GM12801 (cell line): ENCODE results near the gene VNN1.

Experiments used
- TF ChIP-seq, protein P1 (sequence below): IDR thresholded peaks from one replicate; pipeline ENCODE4 v1.5.1; 2011; ENCODE audit warnings: control low read depth; ENCODE audit not compliant: insufficient read length; ENCODE audit errors: extremely low read depth

Gene VNN1

DNA sequence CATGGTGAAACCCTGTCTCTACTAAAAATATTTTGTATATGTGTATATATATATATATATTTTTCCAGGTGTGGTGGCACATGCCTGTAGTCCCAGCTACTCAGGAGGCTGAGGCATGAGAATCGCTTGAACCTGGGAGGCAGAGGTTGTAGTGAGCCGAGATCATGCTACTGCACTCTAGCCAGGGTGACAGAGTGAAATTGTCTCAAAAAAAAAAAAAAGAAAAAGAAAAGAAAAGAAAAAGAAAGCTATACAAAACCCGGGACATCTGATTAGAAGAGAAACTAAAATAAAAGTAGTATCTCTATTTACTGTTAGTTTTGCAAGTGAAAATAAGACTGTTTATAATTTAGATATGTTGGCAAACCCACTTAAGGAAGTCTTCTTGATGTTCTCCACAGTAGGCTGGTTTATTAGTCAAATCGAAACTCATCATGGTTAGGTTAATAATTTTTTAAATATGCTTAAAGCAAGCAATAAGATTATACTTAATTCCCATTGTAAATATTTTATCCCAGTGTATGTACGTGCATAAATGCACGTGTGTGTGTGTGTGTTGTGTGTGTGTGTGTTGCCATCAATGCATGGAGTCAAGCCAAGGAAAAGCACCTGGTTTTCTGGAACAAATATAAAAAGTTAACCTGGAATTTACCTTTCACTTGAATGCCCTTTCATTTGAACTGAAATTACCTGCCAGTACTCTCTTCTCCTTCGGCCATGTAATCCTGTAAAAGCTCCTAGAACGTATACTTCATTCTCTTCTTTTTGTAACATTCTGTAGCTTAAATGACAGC lies 36.8 kb upstream of the VNN1 start:
- TF ChIP-seq, protein P1, sequence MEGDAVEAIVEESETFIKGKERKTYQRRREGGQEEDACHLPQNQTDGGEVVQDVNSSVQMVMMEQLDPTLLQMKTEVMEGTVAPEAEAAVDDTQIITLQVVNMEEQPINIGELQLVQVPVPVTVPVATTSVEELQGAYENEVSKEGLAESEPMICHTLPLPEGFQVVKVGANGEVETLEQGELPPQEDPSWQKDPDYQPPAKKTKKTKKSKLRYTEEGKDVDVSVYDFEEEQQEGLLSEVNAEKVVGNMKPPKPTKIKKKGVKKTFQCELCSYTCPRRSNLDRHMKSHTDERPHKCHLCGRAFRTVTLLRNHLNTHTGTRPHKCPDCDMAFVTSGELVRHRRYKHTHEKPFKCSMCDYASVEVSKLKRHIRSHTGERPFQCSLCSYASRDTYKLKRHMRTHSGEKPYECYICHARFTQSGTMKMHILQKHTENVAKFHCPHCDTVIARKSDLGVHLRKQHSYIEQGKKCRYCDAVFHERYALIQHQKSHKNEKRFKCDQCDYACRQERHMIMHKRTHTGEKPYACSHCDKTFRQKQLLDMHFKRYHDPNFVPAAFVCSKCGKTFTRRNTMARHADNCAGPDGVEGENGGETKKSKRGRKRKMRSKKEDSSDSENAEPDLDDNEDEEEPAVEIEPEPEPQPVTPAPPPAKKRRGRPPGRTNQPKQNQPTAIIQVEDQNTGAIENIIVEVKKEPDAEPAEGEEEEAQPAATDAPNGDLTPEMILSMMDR, result no peak

DNA sequence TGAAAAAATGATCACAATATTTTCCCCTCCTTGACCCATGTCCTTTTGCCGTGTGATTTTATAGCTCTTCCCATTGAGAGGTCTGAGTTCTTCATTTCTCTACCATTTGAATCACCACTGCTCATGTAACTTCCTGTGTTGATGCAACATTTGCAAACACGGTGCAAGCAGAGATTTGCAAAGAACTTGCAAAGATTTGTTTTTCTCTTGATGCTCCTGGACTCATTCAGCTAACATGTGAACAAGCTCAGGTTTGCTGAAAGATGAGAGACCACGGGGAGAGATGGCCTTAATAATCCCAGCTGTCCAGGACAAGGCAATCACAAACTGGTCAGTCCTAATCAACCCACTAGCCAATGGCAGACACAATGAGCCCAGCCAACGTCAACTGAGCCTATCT lies 35.3 kb upstream of the VNN1 start:
- TF ChIP-seq, protein P1, result no peak

DNA sequence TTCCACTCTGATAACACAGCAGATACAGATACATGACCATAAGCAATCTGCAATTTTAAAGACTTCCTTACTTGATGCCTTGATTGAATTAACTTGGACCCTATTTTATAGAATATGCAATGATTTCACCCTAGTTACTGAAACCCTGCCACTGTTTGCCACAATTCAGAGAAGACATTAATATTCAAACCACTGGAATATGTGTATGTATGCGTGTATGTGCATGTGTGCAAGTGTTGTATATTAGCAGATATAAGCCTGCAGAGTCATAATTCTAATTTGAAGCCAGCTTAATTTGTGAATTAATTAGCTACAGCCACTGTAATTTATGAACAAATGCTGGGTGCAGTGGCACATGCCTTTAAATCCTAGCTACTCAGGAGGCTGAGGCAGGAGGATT lies 34.6 kb upstream of the VNN1 start:
- TF ChIP-seq, protein P1, result no peak

DNA sequence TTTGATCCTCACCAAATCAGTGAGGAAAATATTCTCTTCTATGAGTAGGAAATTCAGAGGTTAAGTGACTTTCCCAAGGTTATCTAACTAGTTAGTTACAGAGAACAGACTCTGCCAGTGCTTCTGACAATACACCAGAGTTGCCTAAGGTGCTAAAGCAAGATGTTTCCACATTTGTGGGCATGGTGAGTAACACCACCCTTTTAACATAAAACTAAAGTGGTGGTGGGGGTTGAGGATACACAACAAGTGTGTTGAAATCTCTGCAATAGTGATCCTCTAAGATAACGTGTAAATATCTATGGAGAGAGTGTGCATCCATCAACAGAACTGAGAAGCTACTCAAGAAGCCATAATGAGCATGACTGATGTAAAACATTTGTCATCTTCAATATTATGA lies 32.2 kb upstream of the VNN1 start:
- TF ChIP-seq, protein P1, result no peak

DNA sequence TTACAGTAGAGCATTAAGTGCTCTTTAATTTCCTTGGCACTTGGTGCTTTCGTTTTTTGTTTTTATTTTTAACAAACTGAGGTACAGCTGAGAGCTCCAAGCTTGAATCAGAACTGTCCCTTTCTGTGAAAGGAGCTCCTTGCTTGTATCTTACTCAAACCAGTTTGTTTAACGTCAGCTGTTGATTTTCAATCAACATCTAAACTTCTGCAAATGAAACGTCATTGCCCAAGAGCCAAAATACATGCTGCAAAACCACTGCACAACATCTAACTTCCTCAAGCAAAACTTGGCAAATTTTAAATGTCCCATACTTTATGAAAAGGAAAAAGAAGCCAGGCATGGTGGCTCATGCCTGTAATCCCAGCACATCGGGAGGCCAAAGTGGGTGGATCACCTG lies 28.6 kb upstream of the VNN1 start:
- TF ChIP-seq, protein P1, result no peak

DNA sequence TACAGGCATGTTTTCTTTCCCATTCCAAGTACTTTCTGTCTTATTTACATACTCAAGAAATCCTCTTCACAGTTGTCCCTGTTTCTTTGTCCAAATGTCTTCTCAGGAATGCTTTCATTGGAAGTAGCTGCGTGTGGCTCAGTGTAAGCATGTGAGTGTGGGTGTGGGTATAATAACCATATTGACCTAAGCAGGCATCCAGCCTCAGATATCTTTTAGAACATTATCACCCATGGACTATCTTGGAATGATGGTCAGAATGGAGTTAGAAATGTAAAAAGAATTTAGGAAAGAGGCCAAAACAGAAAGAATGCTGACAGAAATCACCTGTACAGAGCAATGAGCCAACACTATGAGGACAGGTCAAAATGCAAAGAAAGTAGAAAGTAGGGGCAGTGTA lies 27.4 kb upstream of the VNN1 start:
- TF ChIP-seq, protein P1, result no peak

DNA sequence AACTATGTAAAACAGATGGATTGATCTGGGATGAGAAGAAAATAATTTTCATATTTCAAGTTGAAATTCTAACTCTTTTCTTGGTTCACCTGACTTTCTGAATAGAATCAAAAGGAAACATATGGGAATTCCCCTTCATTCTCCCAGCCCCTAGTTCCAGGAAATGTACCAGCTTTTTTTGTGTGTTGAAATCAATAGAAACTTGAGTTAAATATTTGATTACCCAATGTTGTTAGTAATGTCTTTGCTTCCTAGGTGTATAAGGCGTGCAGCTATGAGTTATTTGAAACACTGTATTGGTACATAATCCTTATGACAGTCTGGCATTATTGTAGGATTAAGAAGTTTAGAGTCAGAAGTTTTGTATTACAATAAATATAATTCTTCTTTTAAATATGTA lies 22.4 kb upstream of the VNN1 start:
- TF ChIP-seq, protein P1, result no peak
